IMR-90 (cell line): ENCODE results near the gene GREB1L. TPM values are rescaled to one million over a fixed set of nuclear protein-coding genes. Genes with fewer than 3 reads are reported as not detected.
A peak's percentile ranks its signal among the peaks of the same experiment; 100 is the strongest.

Experiments
- ATAC-seq: fragments of 200-7000 bp; cut with Tn5 transposase; 2 replicates; pipeline ENCODE4 v1.9.1; 2020; ENCODE audit warnings: low read depth, mild to moderate bottlenecking, moderate library complexity
- BruUV-seq: library from RNA; stranded (reverse); fragments of 400-500 nt; replicated peaks from 2 replicates; lab custom pipeline; 2021; lab: Mats Ljungman, UMichigan
- CTCF ChIA-PET: fragments of 300-600 bp; formaldehyde crosslinking; extraction: SDS; loops from one replicate; lab custom pipeline; 2021; ENCODE audit warnings: antibody characterized with exemption; lab: Yijun Ruan, JAX
- POLR2A ChIA-PET: fragments of 300-600 bp; sonication (Branson Sonifier 250); formaldehyde crosslinking; loops from one replicate; lab custom pipeline; 2022; ENCODE audit warnings: antibody characterized with exemption; ENCODE audit not compliant: unreplicated experiment; lab: Charles Lee
- DNase-seq: peaks from one replicate; pipeline ENCODE4 v3.0.0; 2013
- H2AFZ ChIP-seq: replicated peaks from 2 replicates; pipeline ENCODE3; 2013; ENCODE audit warnings: low read length, mild to moderate bottlenecking; ENCODE audit not compliant: poor library complexity
- H2AK5ac ChIP-seq: 2 replicates; pipeline ENCODE4 v1.6.1; 2013; ENCODE audit warnings: low read depth, low read length, inconsistent platforms
- H2AK9ac ChIP-seq: replicated peaks from 2 replicates; pipeline ENCODE3; 2013; ENCODE audit warnings: mild to moderate bottlenecking, low read depth, low read length, moderate library complexity; ENCODE audit not compliant: poor library complexity
- H2BK120ac ChIP-seq: 2 replicates; pipeline ENCODE4 v1.6.1; 2013; ENCODE audit warnings: low read depth, low read length, inconsistent platforms
- H2BK15ac ChIP-seq: 3 replicates; pipeline ENCODE4 v1.6.1; 2013; ENCODE audit warnings: low read depth, low read length, inconsistent platforms
- H2BK20ac ChIP-seq: 2 replicates; pipeline ENCODE4 v1.6.1; 2013; ENCODE audit warnings: low read depth, mild to moderate bottlenecking, inconsistent platforms, low read length, moderate library complexity
- H2BK5ac ChIP-seq: 2 replicates; pipeline ENCODE4 v1.6.1; 2013; ENCODE audit warnings: mild to moderate bottlenecking, low read depth, low read length, inconsistent platforms; ENCODE audit not compliant: poor library complexity, severe bottlenecking
- H3K14ac ChIP-seq: replicated peaks from 2 replicates; pipeline ENCODE4 v1.6.1; 2013; ENCODE audit warnings: low read depth, low read length, inconsistent platforms
- H3K18ac ChIP-seq: 2 replicates; pipeline ENCODE4 v1.6.1; 2013; ENCODE audit warnings: low read depth, low read length, control low read depth
- H3K23ac ChIP-seq: 2 replicates; pipeline ENCODE4 v1.6.1; 2013; ENCODE audit warnings: low read depth, low read length, inconsistent platforms
- H3K27ac ChIP-seq: 2 replicates; pipeline ENCODE4 v1.5.1; 2013; ENCODE audit warnings: mild to moderate bottlenecking, control low read depth, low read length; ENCODE audit not compliant: insufficient read depth
- H3K27me3 ChIP-seq: 2 replicates; pipeline ENCODE4 v1.6.1; 2013; ENCODE audit warnings: low read length; ENCODE audit not compliant: control insufficient read depth, insufficient read depth
- H3K36me3 ChIP-seq: 2 replicates; pipeline ENCODE4 v1.6.1; 2013; ENCODE audit warnings: low read length, mixed read lengths; ENCODE audit not compliant: control insufficient read depth, insufficient read depth
- H3K4ac ChIP-seq: 2 replicates; pipeline ENCODE4 v1.6.1; 2013; ENCODE audit warnings: low read depth, low read length, inconsistent platforms
- H3K4me1 ChIP-seq: 2 replicates; pipeline ENCODE4 v1.6.1; 2013; ENCODE audit warnings: low read length, mixed read lengths; ENCODE audit not compliant: control insufficient read depth, insufficient read depth
- H3K4me2 ChIP-seq: 2 replicates; pipeline ENCODE4 v1.6.1; 2013; ENCODE audit warnings: low read depth, mild to moderate bottlenecking, control low read depth, low read length, moderate library complexity
- H3K4me3 ChIP-seq: 2 replicates; pipeline ENCODE4 v1.5.1; 2013; ENCODE audit warnings: low read depth, mild to moderate bottlenecking, control low read depth, low read length, moderate library complexity; ENCODE audit not compliant: insufficient read depth
- H3K56ac ChIP-seq: 2 replicates; pipeline ENCODE4 v1.6.1; 2013; ENCODE audit warnings: low read length, inconsistent platforms; ENCODE audit not compliant: insufficient read depth; ENCODE audit errors: extremely low read depth
- H3K79me1 ChIP-seq, 2 experiments: 2 replicates each; pipeline ENCODE4 v1.6.1; 2013; ENCODE audit warnings: low read length in 2 of 2, inconsistent platforms in 1 of 2, low read depth in 1 of 2
- H3K9ac ChIP-seq: 2 replicates; pipeline ENCODE4 v1.6.1; 2013; ENCODE audit warnings: low read depth, low read length, control low read depth
- H3K9me1 ChIP-seq: 2 replicates; pipeline ENCODE4 v1.6.1; 2013; ENCODE audit warnings: low read length, inconsistent platforms; ENCODE audit not compliant: insufficient read depth
- H3K9me3 ChIP-seq: 2 replicates; pipeline ENCODE4 v1.6.1; 2013; ENCODE audit warnings: low read length; ENCODE audit not compliant: control insufficient read depth, insufficient read depth
- H4K20me1 ChIP-seq: 2 replicates; pipeline ENCODE4 v1.6.1; 2013; ENCODE audit warnings: low read length, inconsistent platforms; ENCODE audit not compliant: insufficient read depth
- H4K5ac ChIP-seq: 2 replicates; pipeline ENCODE4 v1.6.1; 2013; ENCODE audit warnings: mild to moderate bottlenecking, low read depth, low read length, control low read depth
- H4K8ac ChIP-seq, 2 experiments: 2 replicates each; pipeline ENCODE4 v1.6.1; 2013; ENCODE audit warnings: low read depth in 2 of 2, low read length in 2 of 2, control low read depth in 1 of 2, inconsistent platforms in 1 of 2
- H4K91ac ChIP-seq: 2 replicates; pipeline ENCODE4 v1.6.1; 2013; ENCODE audit warnings: low read depth, low read length, inconsistent platforms; ENCODE audit not compliant: insufficient read depth
- CEBPB ChIP-seq: IDR thresholded peaks from 2 replicates; pipeline ENCODE4 v1.6.1; 2012; ENCODE audit warnings: low read depth, low read length, improper control_type of control experiment
- CHD1 ChIP-seq: IDR thresholded peaks from 2 replicates; pipeline ENCODE4 v1.6.1; 2012; ENCODE audit warnings: low read depth, low read length, improper control_type of control experiment
- WGBS, 2 experiments: methylation state at CpG; one replicate each; pipeline versions ENCODE4 v1.1.5 to v1.1.7; 2013; ENCODE audit warnings: missing lambda C conversion rate in 2 of 2; ENCODE audit not compliant: insufficient read length in 1 of 2; ENCODE audit errors: extremely low coverage in 2 of 2; 5-methylcytosine and 5-hydroxymethylcytosine counted together
- dilution Hi-C: fragments of 300-500 bp; cut with HindIII; formaldehyde crosslinking; loops from one replicate; pipeline ENCODE4 v1.14.3; 2018; ENCODE audit warnings: low sequenced_read_pairs; ENCODE audit not compliant: unreplicated experiment
- in situ Hi-C: fragments of 300-500 bp; cut with MboI; formaldehyde crosslinking; loops from 3 replicates; pipeline ENCODE4 v1.14.3; 2019; ENCODE audit warnings: low sequenced_read_pairs, inconsistent platforms, mixed read lengths
- intact Hi-C: fragments of 100-400 bp; cut with micrococcal nuclease; formaldehyde crosslinking; loops from 2 replicates; pipeline ENCODE4 v1.10.0; 2022
- polyA plus RNA-seq, 3 experiments: library from polyadenylated mRNA; depleted of rRNA; stranded (reverse); fragments of >200 nt; gene quantifications; 2 replicates each; pipeline ENCODE4 v1.2.3, GENCODE V29; 2012; ENCODE audit warnings: low replicate concordance in 1 of 3
- total RNA-seq: library from RNA; depleted of rRNA; stranded (reverse); fragments of >200 nt; gene quantifications from 2 replicates; pipeline ENCODE4 v1.2.3, GENCODE V29; 2012

GREB1L gene
- total and polyA plus RNA-seq, 2 of the 4 experiments (the other 2 are of a cell fraction), result under 0.01 to 0.02 TPM

- Histone ChIP-seq H3K27me3 (no peaks in the 10 kb centered on the region; the same call in none of the 2 replicates), H3K4me3 (no peak overlapping the region), H2AFZ (no peak overlapping the region), H4K5ac (no peak overlapping the region), H3K14ac (no peak overlapping the region), H2BK15ac (no peak overlapping the region), H3K27ac (no peak overlapping the region), H3K4ac (no peak overlapping the region), H3K56ac (no peak overlapping the region), H2BK5ac (no peak overlapping the region), H2AK5ac (no peak overlapping the region), H4K8ac (no peak overlapping the region), H3K9ac (no peak overlapping the region), H3K4me2 (no peak overlapping the region), H3K79me1 (no peaks in the 10 kb centered on the region), H2AK9ac (no peak overlapping the region), H2BK20ac (no peak overlapping the region), H3K36me3 (no peaks in the 10 kb centered on the region), H3K4me1 (no peaks in the 10 kb centered on the region), H3K18ac (no peak overlapping the region), H2BK120ac (no peak overlapping the region), H4K91ac (no peak overlapping the region), H3K9me3 (no peaks in the 10 kb centered on the region), H3K23ac (no peak overlapping the region), H4K20me1 (no peaks in the 10 kb centered on the region), H3K9me1 (no peaks in the 10 kb centered on the region)
- intact Hi-C loops, result no loop called here
- ATAC-seq (peak; percentile 65), DNase-seq (peak; percentile 53)
- ChIA-PET CTCF (no interaction called here), POLR2A (no interaction called here)
- no CpG with 5 or more reads among the region's 3 CpGs for WGBS, 2 experiments
- TF ChIP-seq CHD1 (no peak), CEBPB (no peak)
- BruUV-seq, result no TSS peak
- dilution Hi-C loops, result no loop called here
- in situ Hi-C loops, result no loop called here
Measured at GRCh38 chr18:21391074-21391673, 149.1 kb downstream of the GREB1L start.
